Lower lobe of right lung (tissue), 2 donors: ENCODE results near the gene CCDC3. TPM values are rescaled to one million over a fixed set of nuclear protein-coding genes. Genes with fewer than 3 reads are reported as not detected.

Experiments used
- ATAC-seq, 2 donors: fragments of 200-7000 bp; cut with Tn5 transposase; one replicate each; pipeline ENCODE4 v1.9.1; 2020 to 2022; ENCODE audit warnings: mild to moderate bottlenecking in 2 of 2, moderate library complexity in 2 of 2
- DNase-seq: peaks from one replicate; pipeline ENCODE4 v3.0.0-alpha.2; 2020
- H3K27ac ChIP-seq: fragments of 200-600 bp; one replicate; pipeline ENCODE4 v1.8.0; 2022
- H3K27me3 ChIP-seq: fragments of 200-600 bp; one replicate; pipeline ENCODE4 v1.8.0; 2022; ENCODE audit warnings: low read depth
- H3K36me3 ChIP-seq: fragments of 200-600 bp; one replicate; pipeline ENCODE4 v1.8.0; 2022; ENCODE audit warnings: mild to moderate bottlenecking
- H3K4me1 ChIP-seq: fragments of 200-600 bp; one replicate; pipeline ENCODE4 v1.8.0; 2022
- H3K4me3 ChIP-seq: fragments of 200-600 bp; one replicate; pipeline ENCODE4 v1.8.0; 2022; ENCODE audit warnings: mild to moderate bottlenecking
- H3K9me3 ChIP-seq: fragments of 200-600 bp; one replicate; pipeline ENCODE4 v1.8.0; 2022
- CTCF ChIP-seq: fragments of 200-600 bp; IDR thresholded peaks from one replicate; pipeline ENCODE4 v1.8.0; 2022; ENCODE audit warnings: antibody characterized with exemption, mild to moderate bottlenecking
- intact Hi-C: fragments of 100-400 bp; cut with DNase I; formaldehyde crosslinking; loops from one replicate; pipeline ENCODE4 v1.11.0; 2022
- total RNA-seq: library from RNA; stranded (reverse); fragmentation: NEBNext Ultra II Directional; extraction: Animal tissue kit (Norgen Biotek cat#: 25700); gene quantifications from one replicate; pipeline ENCODE4 v1.2.1, GENCODE V29; 2021
- donor health status: DM: no; HTN: yes; CAD: no; lungs with severe emphysema.

CCDC3 gene
- total RNA-seq, 1 donor from 2014 or later = 10.5 TPM

DNA sequence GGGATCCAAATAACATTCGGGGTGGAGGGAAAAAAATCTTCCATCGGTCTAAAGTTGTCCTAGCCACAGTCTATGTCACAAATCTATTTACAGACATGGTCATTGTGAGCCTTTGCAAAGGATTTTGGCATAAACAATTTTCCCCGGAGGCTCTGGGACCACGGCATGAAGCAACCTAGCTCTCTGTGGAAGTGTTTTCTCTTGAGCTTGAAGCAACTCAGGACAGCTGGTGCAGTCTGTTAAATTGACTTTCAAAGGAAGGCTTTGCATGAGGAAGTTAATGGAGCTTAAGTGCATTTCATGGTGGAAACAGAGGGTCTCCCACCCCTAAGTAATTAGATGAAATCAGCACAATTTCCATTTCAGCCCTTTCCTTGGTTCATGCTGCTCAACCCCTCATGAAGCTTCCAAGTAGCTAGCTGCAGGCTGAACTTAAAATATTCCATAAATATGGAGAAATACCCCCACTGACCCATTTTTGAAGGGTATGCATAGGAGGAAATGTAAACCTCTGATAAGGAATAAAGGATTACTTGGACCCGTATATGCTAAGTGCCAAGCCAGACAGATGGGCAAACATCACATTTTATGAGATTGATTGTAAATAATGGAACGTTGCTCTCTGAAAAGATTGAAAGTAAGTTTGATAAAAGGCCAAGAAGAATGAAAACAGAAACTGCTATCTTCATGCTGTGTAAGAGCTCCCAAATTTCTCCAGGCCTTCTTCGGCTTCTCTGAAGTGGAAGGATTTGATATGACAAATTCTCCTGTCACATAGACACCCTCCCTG, 39.9 kb downstream of the CCDC3 start:
- H3K4me1 ChIP-seq = peaks cover 5% of the 10 kb centered on the region
- no peaks in the 10 kb centered on the region for H3K36me3 ChIP-seq
- ATAC-seq (peak in 1 of 2 donors; percentile 27), DNase-seq (no peak)
- no peaks in the 10 kb centered on the region for H3K27me3 ChIP-seq
- no peaks in the 10 kb centered on the region for H3K9me3 ChIP-seq
- no peak overlapping the region for H3K4me3 ChIP-seq
- no peak overlapping the region for H3K27ac ChIP-seq
- intact Hi-C loops = no loop called here
- TF ChIP-seq CTCF = no peak

DNA sequence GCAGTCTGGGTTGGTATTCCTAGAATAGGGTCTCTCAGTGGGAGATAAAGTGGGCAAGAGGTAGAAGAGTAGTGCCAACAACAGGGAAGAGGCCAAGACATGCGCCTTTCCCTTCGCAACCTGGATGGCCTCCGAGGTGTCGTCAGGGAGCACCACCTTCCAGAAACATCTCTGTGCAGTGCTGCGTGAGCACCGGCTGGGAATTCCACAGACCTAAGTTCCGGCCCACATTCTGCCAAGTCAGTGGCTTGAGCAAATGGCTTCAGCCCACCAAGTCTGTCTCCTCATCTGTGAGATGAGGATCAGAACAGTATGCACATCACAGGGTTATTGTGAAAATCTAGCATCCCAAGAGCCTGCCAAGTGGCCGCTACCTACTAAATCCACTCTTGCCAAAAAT, 40.6 kb downstream of the CCDC3 start:
- H3K9me3 ChIP-seq = no peaks in the 10 kb centered on the region
- H3K36me3 ChIP-seq = no peaks in the 10 kb centered on the region
- H3K4me1 ChIP-seq = peaks cover 5% of the 10 kb centered on the region
- no peaks in the 10 kb centered on the region for H3K27me3 ChIP-seq
- H3K4me3 ChIP-seq = no peak overlapping the region
- ATAC-seq (peak in 1 of 2 donors; percentile 51), DNase-seq (no peak)
- intact Hi-C loops = no loop called here
- no peak for TF ChIP-seq CTCF
- no peak overlapping the region for H3K27ac ChIP-seq

DNA sequence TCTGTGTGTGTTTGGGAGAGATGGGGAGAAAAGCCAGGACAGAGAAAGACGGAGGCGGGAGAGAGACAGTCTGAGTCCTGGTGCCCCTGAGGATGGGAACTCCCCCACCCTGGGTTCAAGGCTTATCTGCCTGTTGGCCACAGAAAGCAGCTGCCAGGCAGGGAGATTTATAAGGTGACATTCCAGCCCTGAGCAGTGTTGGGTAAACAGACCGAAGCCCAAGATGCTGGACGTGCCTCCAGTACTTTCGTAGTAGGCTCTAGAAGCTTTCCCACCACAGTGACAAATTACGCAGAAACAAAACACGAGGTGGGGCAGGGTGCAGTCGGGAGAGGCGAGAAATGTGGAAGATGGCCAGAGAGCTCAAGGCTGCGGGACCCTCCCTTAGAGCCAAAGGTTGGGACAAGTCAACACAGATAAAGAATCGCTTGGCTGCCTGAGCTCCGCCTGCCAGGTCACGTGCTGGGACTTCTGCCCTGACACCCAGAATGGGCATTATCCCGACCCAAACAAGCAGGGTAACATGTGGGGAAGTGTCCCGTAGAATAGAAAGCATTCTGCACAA, 41.1 kb downstream of the CCDC3 start:
- Histone ChIP-seq H3K4me1 (peaks cover 5% of the 10 kb centered on the region), H3K36me3 (no peaks in the 10 kb centered on the region), H3K27ac (no peak overlapping the region), H3K9me3 (no peaks in the 10 kb centered on the region), H3K27me3 (no peaks in the 10 kb centered on the region), H3K4me3 (no peak overlapping the region)
- no peak for DNase-seq
- TF ChIP-seq CTCF = no peak
- intact Hi-C loops = no loop called here
- peak; percentile 44 to 58 for ATAC-seq

DNA sequence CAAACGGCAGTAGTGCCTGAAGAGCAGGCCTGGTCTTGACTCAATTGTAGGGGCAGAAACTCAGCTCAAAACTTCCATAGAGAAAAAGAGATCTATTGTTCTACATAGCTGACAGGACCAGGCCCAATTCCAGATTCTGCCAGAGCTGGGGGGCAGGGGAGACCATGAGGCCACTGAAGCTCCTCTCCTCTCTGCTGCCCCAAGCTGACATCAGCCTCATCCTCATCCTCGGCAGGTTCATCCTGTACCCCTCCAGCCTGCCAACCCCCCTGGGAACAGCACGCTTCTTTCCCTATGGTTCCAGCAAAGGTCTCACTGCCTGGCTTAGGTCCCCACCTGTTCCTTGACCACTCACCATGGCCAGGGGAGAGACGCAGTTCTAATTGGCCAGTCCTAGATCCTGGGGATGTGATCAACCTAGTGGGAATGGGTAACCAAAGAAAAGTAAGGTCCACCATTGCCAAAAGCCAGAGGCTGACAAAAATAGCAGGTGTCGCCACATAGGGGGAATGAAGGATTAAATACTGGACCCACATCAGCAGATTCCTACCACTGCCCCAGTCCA, 42.9 kb downstream of the CCDC3 start:
- Histone ChIP-seq H3K27ac (no peak overlapping the region), H3K4me3 (no peak overlapping the region), H3K9me3 (no peaks in the 10 kb centered on the region), H3K36me3 (no peaks in the 10 kb centered on the region), H3K4me1 (peaks cover 5% of the 10 kb centered on the region), H3K27me3 (no peaks in the 10 kb centered on the region)
- intact Hi-C loops = no loop called here
- TF ChIP-seq CTCF = no peak
- no peak for DNase-seq
- ATAC-seq = no peak

DNA sequence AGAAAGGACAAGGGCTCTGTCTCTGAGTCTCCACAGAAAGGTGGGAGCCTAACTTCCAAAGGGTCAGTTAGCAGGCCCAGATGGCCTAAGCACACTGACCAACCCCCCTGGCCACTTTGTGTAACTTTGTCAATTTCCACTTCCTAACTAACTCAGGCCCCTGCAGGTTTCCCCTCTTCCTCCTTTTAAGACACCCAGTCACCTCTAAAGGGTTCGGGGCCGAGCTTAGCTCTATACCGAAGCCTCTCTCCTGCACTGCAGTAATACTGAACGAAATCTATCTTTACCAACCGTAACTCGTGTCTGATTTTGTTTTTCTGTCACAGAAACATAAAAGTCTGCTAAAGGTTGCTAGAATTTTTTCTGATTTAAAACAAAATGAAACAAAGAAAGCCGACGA, 44.4 kb downstream of the CCDC3 start:
- no peaks in the 10 kb centered on the region for H3K36me3 ChIP-seq
- intact Hi-C loops = no loop called here
- peaks cover 5% of the 10 kb centered on the region for H3K4me1 ChIP-seq
- H3K4me3 ChIP-seq = no peak overlapping the region
- DNase-seq = no peak
- no peak overlapping the region for H3K27ac ChIP-seq
- ATAC-seq = no peak
- no peak for TF ChIP-seq CTCF
- H3K27me3 ChIP-seq = no peaks in the 10 kb centered on the region
- no peaks in the 10 kb centered on the region for H3K9me3 ChIP-seq
